LNCaP clone FGC (cell line): ENCODE data around the gene PKN3.

Experiments used
- DNase-seq: peaks from one replicate; pipeline ENCODE4 v3.0.0-alpha.2; 2011; ENCODE audit warnings: low read depth
- H3K4me3 ChIP-seq: 2 replicates; pipeline ENCODE4 v1.5.1; 2011; ENCODE audit warnings: mild to moderate bottlenecking, low read depth, low read length, control low read depth
- CTCF ChIP-seq: IDR thresholded peaks from 2 replicates; pipeline ENCODE4 v1.5.1; 2012; ENCODE audit warnings: mild to moderate bottlenecking; ENCODE audit not compliant: control insufficient read depth, insufficient read depth; ENCODE audit errors: extremely low read depth

Gene PKN3

GRCh38 chr9:128732576-128732975 lies 30.3 kb downstream of the PKN3 start:
- no peak overlapping the region for H3K4me3 ChIP-seq
- TF ChIP-seq CTCF, result no peak
- no peak for DNase-seq

GRCh38 chr9:128733256-128733655 lies 31.0 kb downstream of the PKN3 start:
- peak; percentile 70 for TF ChIP-seq CTCF
- H3K4me3 ChIP-seq, result no peak overlapping the region
- DNase-seq, result peak; percentile 10

- TF ChIP-seq CTCF, result no peak
- no peak for DNase-seq
Measured at GRCh38 chr9:128735373-128735772, 33.1 kb downstream of the PKN3 start.

GRCh38 chr9:128742401-128742800 lies 40.1 kb downstream of the PKN3 start:
- no peak for DNase-seq
- TF ChIP-seq CTCF, result no peak

More at GRCh38 chr9:128735373-128735772, 33.1 kb downstream of the PKN3 start:
- H3K4me3 ChIP-seq, result no peak overlapping the region

GRCh38 chr9:128743421-128743820 lies 41.1 kb downstream of the PKN3 start:
- no peak for TF ChIP-seq CTCF
- no peak overlapping the region for H3K4me3 ChIP-seq

More at GRCh38 chr9:128742401-128742800, 40.1 kb downstream of the PKN3 start:
- no peak overlapping the region for H3K4me3 ChIP-seq

GRCh38 chr9:128747241-128747640 lies 44.9 kb downstream of the PKN3 start:
- H3K4me3 ChIP-seq, result no peak overlapping the region
- no peak for DNase-seq
- TF ChIP-seq CTCF, result no peak

More at GRCh38 chr9:128743421-128743820, 41.1 kb downstream of the PKN3 start:
- DNase-seq, result no peak

GRCh38 chr9:128750926-128751595 lies 48.8 kb downstream of the PKN3 start:
- no peak for TF ChIP-seq CTCF
- no peak overlapping the region for H3K4me3 ChIP-seq
- no peak for DNase-seq
